ENCODE results near the gene XRCC1. TPM values are rescaled to one million over a fixed set of nuclear protein-coding genes. Genes with fewer than 3 reads are reported as not detected.
A peak's percentile ranks its signal among the peaks of the same experiment; 100 is the strongest.

The XRCC1 gene
- total and polyA plus RNA-seq, 9 of the 15 experiments (the other 6 are each of a cell fraction or from before 2014, with no cell fraction given) = 1.5 to 36.9 (median 24.9) TPM

- TF ChIP-seq SAP30 (IDR thresholded peaks at IDR 0.05; ENCODE audit: borderline replicate concordance, insufficient read depth, low read depth, low read length, poor library complexity, severe bottlenecking) = peak; percentile 88
- TF ChIP-seq PML (IDR thresholded peaks at IDR 0.05; ENCODE audit: low read length) = no peak; the same call in 1 of the 2 replicates
- no peak for TF ChIP-seq SRSF1 (IDR thresholded peaks at IDR 0.05; ENCODE audit: low read depth, low read length)
- no peak for TF ChIP-seq THRA (IDR thresholded peaks at IDR 0.05)
- TF ChIP-seq ZNF766 (CRISPR knock-in tag; conservative IDR thresholded peaks at IDR 0.05) = no peak
- TF ChIP-seq SUPT5H (IDR thresholded peaks at IDR 0.05) = peak; percentile 76
- TF ChIP-seq, protein P1, sequence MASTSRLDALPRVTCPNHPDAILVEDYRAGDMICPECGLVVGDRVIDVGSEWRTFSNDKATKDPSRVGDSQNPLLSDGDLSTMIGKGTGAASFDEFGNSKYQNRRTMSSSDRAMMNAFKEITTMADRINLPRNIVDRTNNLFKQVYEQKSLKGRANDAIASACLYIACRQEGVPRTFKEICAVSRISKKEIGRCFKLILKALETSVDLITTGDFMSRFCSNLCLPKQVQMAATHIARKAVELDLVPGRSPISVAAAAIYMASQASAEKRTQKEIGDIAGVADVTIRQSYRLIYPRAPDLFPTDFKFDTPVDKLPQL (IDR thresholded peaks at IDR 0.05; ENCODE audit: extremely low read depth, insufficient read length) = no peak
- TF ChIP-seq TCF15 (CRISPR knock-in tag; IDR thresholded peaks at IDR 0.05) = peak; percentile 48; the same call in 1 of the 2 replicates
- peak; percentile 91 for TF ChIP-seq MEIS2 (IDR thresholded peaks at IDR 0.05; ENCODE audit: partially characterized antibody)
- TF ChIP-seq ZNF24 (IDR thresholded peaks at IDR 0.05) = no peak
- no peak for TF ChIP-seq TBP (optimal IDR thresholded peaks at IDR 0.05; ENCODE audit: low read depth, low read length)
- peak; percentile 56; the same call in 1 of the 2 replicates for TF ChIP-seq ATF1 (CRISPR knock-in tag; IDR thresholded peaks at IDR 0.05)
- peak; percentile 94 for TF ChIP-seq ATF1 (tag; IDR thresholded peaks at IDR 0.05)
- peak; percentile 54 for TF ChIP-seq TAF1 (IDR thresholded peaks at IDR 0.05; ENCODE audit: control insufficient read depth, extremely low read depth, insufficient read depth, low read length, severe bottlenecking)
- peak; percentile 99 for TF ChIP-seq NRF1 (conservative IDR thresholded peaks at IDR 0.05 in 1 of 2, IDR thresholded peaks at IDR 0.05 in 1 of 2)
- TF ChIP-seq COPS2 (conservative IDR thresholded peaks at IDR 0.05) = no peak
- TF ChIP-seq, protein P2, sequence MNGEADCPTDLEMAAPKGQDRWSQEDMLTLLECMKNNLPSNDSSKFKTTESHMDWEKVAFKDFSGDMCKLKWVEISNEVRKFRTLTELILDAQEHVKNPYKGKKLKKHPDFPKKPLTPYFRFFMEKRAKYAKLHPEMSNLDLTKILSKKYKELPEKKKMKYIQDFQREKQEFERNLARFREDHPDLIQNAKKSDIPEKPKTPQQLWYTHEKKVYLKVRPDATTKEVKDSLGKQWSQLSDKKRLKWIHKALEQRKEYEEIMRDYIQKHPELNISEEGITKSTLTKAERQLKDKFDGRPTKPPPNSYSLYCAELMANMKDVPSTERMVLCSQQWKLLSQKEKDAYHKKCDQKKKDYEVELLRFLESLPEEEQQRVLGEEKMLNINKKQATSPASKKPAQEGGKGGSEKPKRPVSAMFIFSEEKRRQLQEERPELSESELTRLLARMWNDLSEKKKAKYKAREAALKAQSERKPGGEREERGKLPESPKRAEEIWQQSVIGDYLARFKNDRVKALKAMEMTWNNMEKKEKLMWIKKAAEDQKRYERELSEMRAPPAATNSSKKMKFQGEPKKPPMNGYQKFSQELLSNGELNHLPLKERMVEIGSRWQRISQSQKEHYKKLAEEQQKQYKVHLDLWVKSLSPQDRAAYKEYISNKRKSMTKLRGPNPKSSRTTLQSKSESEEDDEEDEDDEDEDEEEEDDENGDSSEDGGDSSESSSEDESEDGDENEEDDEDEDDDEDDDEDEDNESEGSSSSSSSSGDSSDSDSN (IDR thresholded peaks at IDR 0.05; ENCODE audit: borderline replicate concordance in 1 of 2, low read depth in 2 of 2, low read length in 2 of 2) = peak in 1 of 2 experiments; percentile 13; a peak in 1 of 4 replicates
- TF ChIP-seq HMG20A (CRISPR knock-in tag; conservative IDR thresholded peaks at IDR 0.05) = no peak
- no peak for TF ChIP-seq POU5F1 (IDR thresholded peaks at IDR 0.05; ENCODE audit: borderline replicate concordance, low read depth, low read length, partially characterized antibody)
- TF ChIP-seq, protein P3, sequence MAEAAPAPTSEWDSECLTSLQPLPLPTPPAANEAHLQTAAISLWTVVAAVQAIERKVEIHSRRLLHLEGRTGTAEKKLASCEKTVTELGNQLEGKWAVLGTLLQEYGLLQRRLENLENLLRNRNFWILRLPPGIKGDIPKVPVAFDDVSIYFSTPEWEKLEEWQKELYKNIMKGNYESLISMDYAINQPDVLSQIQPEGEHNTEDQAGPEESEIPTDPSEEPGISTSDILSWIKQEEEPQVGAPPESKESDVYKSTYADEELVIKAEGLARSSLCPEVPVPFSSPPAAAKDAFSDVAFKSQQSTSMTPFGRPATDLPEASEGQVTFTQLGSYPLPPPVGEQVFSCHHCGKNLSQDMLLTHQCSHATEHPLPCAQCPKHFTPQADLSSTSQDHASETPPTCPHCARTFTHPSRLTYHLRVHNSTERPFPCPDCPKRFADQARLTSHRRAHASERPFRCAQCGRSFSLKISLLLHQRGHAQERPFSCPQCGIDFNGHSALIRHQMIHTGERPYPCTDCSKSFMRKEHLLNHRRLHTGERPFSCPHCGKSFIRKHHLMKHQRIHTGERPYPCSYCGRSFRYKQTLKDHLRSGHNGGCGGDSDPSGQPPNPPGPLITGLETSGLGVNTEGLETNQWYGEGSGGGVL (CRISPR knock-in tag; IDR thresholded peaks at IDR 0.05) = no peak
- no peak for TF ChIP-seq FOSL1 (tag; conservative IDR thresholded peaks at IDR 0.05)
These were observed at the start of gene XRCC1, which contains the start of gene PINLYP (continued) for GRCh38 chr19:43575156-43575950.
